ENCODE measurements around the gene PLXNB2. TPM values are rescaled to one million over a fixed set of nuclear protein-coding genes. Genes with fewer than 3 reads are reported as not detected.
"Not testable (repeated sequence)": the region's sequence is repeated elsewhere in the genome, so short reads cannot be mapped to it uniquely, and the experiment has no call there.

The PLXNB2 gene
- polyA plus RNA-seq, 3 donors, result 193 to 218 (median 204) TPM

- DNase-seq (ENCODE audit: low read depth in 3 of 3, low spot score in 2 of 3), result no peak
These were observed 18.9 kb upstream of the PLXNB2 start for GRCh38 chr22:50326225-50326955.

DNA sequence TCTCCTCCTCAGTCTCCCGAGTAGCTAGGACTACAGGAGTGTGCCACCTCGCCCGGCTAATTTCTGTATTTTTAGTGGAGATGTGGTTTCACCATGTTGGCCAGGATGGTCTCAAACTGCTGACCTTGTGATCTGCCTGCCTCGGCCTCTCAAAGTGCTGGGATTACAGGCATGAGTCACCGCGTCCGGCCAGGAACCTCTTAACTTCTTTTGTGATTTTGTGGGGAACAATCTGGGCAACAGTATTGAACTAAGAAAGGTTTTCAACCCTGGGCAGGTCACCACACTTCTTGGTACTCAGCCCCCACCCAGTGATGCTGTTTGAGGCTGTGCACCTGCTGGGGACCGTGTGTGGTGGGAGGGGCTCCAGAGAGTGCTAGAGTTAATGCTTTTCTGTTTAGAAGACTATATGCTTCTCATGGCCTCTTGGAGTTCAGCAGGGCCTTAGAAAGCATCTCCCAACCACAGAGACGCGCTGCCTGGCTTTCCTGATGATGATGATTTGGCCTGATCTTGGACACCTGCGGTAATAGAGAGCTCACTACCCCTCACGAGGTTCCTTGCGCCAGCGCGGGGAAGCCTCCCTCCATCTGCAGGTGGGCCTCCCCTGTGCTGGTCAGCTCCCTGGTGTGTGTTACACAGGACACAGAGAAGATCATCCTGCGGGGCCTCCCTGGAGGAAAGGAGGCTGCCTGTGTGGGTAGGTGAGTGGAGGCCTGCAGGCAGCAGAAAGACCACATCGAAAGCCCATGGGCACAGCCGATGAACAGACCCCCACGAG lies 18.2 kb upstream of the PLXNB2 start:
- no peak for DNase-seq (ENCODE audit: low read depth in 3 of 3, low spot score in 2 of 3)

- DNase-seq (ENCODE audit: low read depth in 3 of 3, low spot score in 2 of 3), result no peak
These were observed 16.5 kb upstream of the PLXNB2 start for GRCh38 chr22:50323900-50324299.

DNA sequence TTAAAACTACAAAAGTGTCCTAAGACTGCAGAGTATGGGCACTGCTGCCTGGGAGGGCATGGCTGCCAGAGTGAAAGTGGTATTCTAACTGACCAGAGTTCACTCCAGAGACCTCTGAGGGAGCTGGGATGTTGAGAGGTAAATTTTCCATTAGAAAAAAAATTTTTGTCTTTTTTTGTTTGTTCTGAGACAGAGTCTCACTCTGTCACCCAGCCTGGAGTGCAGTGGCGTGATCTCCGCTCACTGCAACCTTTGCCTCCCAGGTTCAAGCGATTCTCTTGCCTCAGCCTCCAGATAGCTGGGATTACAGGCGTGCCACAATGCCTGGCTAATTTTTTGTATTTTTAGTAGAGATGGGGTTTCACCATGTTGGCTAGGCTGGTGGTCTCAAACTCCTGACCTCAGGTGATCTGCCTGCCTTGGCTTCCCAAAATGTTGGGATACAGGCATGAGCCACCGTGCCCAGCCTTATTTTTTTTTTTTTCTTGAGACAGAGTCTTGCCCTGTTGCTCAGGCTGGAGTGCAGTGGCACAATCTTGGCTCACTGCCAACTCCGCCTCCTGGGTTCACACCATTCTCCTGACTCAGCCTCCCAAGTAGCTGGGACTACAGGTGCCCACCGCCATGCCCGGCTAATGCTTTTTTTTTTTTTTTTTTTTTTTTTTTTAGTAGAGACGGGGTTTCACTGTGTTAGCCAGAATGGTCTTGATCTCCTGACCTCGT lies 15.1 kb upstream of the PLXNB2 start:
- not testable (repeated sequence) for DNase-seq (ENCODE audit: low read depth in 3 of 3, low spot score in 2 of 3)

DNA sequence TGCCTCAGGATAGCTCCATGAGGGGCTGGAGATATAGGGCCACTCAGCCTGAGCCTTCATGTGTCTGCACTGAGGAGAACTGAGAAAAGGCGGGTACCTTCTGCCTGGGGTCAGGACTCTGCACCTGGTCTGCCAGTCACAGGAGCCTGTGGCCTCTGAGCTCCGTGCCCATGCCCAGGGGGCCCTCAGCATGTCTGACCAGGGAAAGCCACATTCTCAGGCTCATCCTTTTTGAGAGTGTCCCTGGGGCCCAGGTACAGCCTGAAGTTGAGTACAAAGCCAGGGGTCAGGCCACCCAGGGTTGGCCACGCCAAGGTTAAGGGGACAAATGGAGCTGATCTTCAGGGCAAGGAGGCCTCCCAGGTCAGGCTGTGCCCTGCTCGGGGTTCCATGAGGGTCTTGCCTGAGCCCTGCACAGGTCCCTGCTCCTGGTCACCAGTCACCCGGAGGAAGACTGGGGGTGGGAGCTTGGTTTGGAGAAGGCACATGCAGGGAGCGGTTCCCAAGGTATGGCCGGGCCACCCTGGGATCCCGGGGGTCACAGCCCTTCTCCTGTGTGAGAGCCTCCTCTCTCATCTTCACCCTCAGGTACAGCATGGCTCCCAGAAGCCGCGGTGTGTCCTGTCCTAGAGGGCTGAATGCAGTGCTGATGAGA lies 13.4 kb upstream of the PLXNB2 start:
- DNase-seq (ENCODE audit: low read depth in 3 of 3, low spot score in 2 of 3), result no peak

- DNase-seq (ENCODE audit: low read depth in 3 of 3, low spot score in 2 of 3), result no peak
These were observed 12.7 kb upstream of the PLXNB2 start for GRCh38 chr22:50320116-50320515.

- DNase-seq (ENCODE audit: low read depth in 3 of 3, low spot score in 2 of 3), result no peak
These were observed 12.1 kb upstream of the PLXNB2 start for GRCh38 chr22:50319503-50319951.

GRCh38 chr22:50318698-50319411 lies 11.4 kb upstream of the PLXNB2 start:
- DNase-seq (ENCODE audit: low read depth in 3 of 3, low spot score in 2 of 3), result no peak

- DNase-seq (ENCODE audit: low read depth in 3 of 3, low spot score in 2 of 3), result no peak
These were observed 10.9 kb upstream of the PLXNB2 start for GRCh38 chr22:50318356-50318697.

DNA sequence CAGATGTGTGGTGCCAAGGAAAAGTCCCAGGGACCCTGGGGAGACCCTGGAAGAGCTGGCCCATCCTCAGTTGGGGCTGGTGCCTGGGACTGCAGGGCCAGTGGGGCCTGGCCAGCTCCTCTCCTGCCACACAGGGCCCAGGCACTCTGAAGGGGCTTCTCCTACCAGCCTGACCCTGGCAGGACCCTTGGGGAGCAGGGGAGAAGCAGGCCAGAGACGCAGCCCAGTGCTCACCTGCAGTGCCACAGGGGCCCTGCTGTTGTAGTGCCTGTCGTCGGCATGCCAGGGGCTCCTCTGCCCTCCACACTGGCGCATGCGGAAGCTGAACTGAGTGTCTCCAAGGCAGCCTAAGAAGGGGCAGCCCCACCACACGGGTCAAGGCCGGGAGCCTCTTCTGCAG lies 10.2 kb upstream of the PLXNB2 start:
- no peak for DNase-seq (ENCODE audit: low read depth in 3 of 3, low spot score in 2 of 3)

- no peak for DNase-seq (ENCODE audit: low read depth in 3 of 3, low spot score in 2 of 3)
These were observed 9.7 kb upstream of the PLXNB2 start for GRCh38 chr22:50317178-50317577.

- DNase-seq (ENCODE audit: low read depth in 3 of 3, low spot score in 2 of 3), result no peak
These were observed 8.9 kb upstream of the PLXNB2 start for GRCh38 chr22:50316114-50317065.

DNA sequence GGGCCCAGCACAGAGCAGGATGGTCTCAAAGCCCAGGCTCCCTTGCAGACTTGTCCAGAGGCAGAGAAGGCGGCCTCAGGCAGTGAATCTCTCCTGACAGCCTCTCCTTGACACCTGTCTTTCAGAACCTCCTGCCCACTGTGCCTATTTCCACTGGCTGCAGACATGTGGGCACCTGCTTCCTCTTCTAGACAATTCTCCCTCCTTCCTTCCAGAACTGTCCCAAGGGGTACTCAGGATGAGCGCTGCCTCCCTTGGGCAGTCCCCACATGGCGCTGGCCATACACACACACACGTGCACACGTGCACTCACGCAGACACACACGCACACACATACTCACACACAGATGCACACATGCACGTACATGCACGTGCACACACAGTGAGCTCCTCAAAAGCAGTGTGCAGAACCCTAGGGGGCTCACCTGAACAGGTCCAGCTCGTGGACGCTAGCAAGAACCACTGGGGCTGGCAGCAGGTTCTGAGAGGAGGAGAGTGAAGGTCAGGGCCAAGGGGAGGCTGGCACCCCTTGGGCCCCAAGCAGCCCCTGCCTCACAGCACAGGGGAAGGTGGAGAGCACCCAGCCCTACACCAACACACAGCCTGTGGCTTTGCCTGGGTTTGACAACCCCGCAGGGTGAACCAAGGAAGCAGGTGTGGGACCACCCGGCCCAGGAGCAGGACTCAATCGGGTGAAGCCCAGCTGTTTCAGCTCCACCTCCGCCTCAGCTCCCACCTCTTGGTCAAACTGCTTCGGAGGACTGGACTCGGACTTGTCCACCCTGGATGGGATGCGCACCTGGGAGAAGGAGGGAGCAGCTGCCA lies 8.1 kb upstream of the PLXNB2 start:
- no peak for DNase-seq (ENCODE audit: low read depth in 3 of 3, low spot score in 2 of 3)

GRCh38 chr22:50314455-50315288 lies 7.2 kb upstream of the PLXNB2 start:
- DNase-seq (ENCODE audit: low read depth in 3 of 3, low spot score in 2 of 3), result no peak

GRCh38 chr22:50314081-50314454 lies 6.6 kb upstream of the PLXNB2 start:
- DNase-seq (ENCODE audit: low read depth in 3 of 3, low spot score in 2 of 3), result no peak

DNA sequence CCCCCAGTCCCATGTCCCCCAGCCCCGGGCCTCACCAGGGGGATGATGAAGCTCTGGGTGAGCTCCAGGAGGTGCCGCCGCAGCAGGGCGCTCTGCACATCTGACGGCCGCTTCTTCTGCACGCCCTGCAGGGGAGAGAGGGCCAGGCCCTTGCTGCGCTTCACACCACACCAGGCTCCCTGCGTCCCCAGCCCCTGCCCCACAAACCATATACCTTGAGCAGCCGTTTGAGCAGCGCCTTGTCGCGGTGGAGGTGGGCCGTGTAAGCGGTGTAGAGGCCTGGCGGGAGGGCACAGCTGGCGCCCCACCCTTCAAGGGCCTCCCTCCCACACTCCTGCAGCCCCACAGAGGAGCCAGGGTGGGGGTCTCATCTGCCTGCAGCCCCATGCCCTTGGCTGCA lies 6.2 kb upstream of the PLXNB2 start:
- no peak for DNase-seq (ENCODE audit: low read depth in 3 of 3, low spot score in 2 of 3)

GRCh38 chr22:50313021-50313420 lies 5.6 kb upstream of the PLXNB2 start:
- no peak for DNase-seq (ENCODE audit: low read depth in 3 of 3, low spot score in 2 of 3)

GRCh38 chr22:50312371-50312770 lies 4.9 kb upstream of the PLXNB2 start:
- no peak for DNase-seq (ENCODE audit: low read depth in 3 of 3, low spot score in 2 of 3)

All from right renal cortex interstitium (tissue), 3 donors.